CD4-positive, alpha-beta memory T cell (primary cell): Measurements from ENCODE around the gene PIP4K2A. TPM values are rescaled to one million over a fixed set of nuclear protein-coding genes. Genes with fewer than 3 reads are reported as not detected.

ENCODE experiments used
- CTCF ChIA-PET: fragments of 350-600 bp; sonication (Branson Sonifier 250); formaldehyde crosslinking; loops from one replicate; lab custom pipeline; 2021; ENCODE audit warnings: inconsistent platforms; ENCODE audit not compliant: partially characterized antibody; lab: Charles Lee
- POLR2A ChIA-PET: fragments of 350-600 bp; sonication (Branson Sonifier 250); formaldehyde crosslinking; loops from one replicate; lab custom pipeline; 2021; ENCODE audit not compliant: partially characterized antibody; lab: Charles Lee
- DNase-seq, 5 donors: peaks; one replicate each; pipeline versions ENCODE4 v3.0.0 to v3.0.0-alpha.2; 2020 to 2022; ENCODE audit warnings: mixed read lengths in 1 of 5
- H3K27ac ChIP-seq: one replicate; pipeline ENCODE4 v1.7.0; 2013; ENCODE audit warnings: low read depth, low read length
- H3K27me3 ChIP-seq: 2 replicates; pipeline ENCODE4 v1.7.0; 2013; ENCODE audit warnings: mild to moderate bottlenecking, low read length, moderate library complexity; ENCODE audit not compliant: insufficient read depth
- H3K36me3 ChIP-seq: 2 replicates; pipeline ENCODE4 v1.7.0; 2013; ENCODE audit warnings: mild to moderate bottlenecking, low read length, moderate library complexity; ENCODE audit not compliant: insufficient read depth
- H3K4me1 ChIP-seq: 2 replicates; pipeline ENCODE4 v1.7.0; 2013; ENCODE audit warnings: mild to moderate bottlenecking, low read length, moderate library complexity; ENCODE audit not compliant: insufficient read depth
- H3K4me3 ChIP-seq, 2 donors: one replicate each; pipeline ENCODE4 v1.7.0; 2013; ENCODE audit warnings: low read length in 2 of 2, mild to moderate bottlenecking in 1 of 2
- H3K9me3 ChIP-seq, 2 donors: one replicate each; pipeline ENCODE4 v1.7.0; 2013; ENCODE audit warnings: low read length in 2 of 2, control low read depth in 1 of 2; ENCODE audit not compliant: control insufficient read depth in 1 of 2
- H3K27ac Mint-ChIP-seq, 7 donors: one replicate each; pipeline ENCODE4 v1.8.0; 2020 to 2021; ENCODE audit warnings: mixed read lengths in 7 of 7, mild to moderate bottlenecking in 6 of 7, inconsistent platforms in 3 of 7, moderate library complexity in 3 of 7
- H3K27me3 Mint-ChIP-seq, 2 donors: one replicate each; pipeline ENCODE4 v1.8.0; 2020 to 2021; ENCODE audit warnings: mixed read lengths in 2 of 2
- H3K36me3 Mint-ChIP-seq, 2 donors: one replicate each; pipeline ENCODE4 v1.8.0; 2020 to 2021; ENCODE audit warnings: mixed read lengths in 2 of 2, inconsistent platforms in 1 of 2, mild to moderate bottlenecking in 1 of 2
- H3K4me1 Mint-ChIP-seq, 4 donors: one replicate each; pipeline ENCODE4 v1.8.0; 2020 to 2021; ENCODE audit warnings: mixed read lengths in 4 of 4, mild to moderate bottlenecking in 1 of 4
- H3K4me3 Mint-ChIP-seq, 8 donors: one replicate each; pipeline ENCODE4 v1.8.0; 2020 to 2021; ENCODE audit warnings: mixed read lengths in 8 of 8, mild to moderate bottlenecking in 7 of 8, moderate library complexity in 6 of 8, inconsistent platforms in 3 of 8
- H3K9me3 Mint-ChIP-seq, 8 donors: one replicate each; pipeline ENCODE4 v1.8.0; 2020 to 2021; ENCODE audit warnings: mixed read lengths in 8 of 8, mild to moderate bottlenecking in 5 of 8, inconsistent platforms in 3 of 8, moderate library complexity in 1 of 8
- intact Hi-C: fragments of 100-400 bp; cut with micrococcal nuclease; formaldehyde crosslinking; loops from one replicate; pipeline ENCODE4 v1.15.1; 2023
- polyA plus RNA-seq, 2 donors: library from polyadenylated mRNA; unstranded; fragments of 300-500 nt; fragmentation: Illumina TruSeq; gene quantifications; one replicate each; pipeline ENCODE4 v1.2.3, GENCODE V29; 2021
- total RNA-seq, 2 experiments: library from RNA; stranded (reverse); gene quantifications; one replicate each; pipeline ENCODE4 v1.2.3, GENCODE V29; 2021

PIP4K2A gene
- total and polyA plus RNA-seq, 4 experiments from 2014 or later: 33.4 to 179 (median 129) TPM

- intact Hi-C loops: no loop called here
- Mint-ChIP-seq H3K4me3 (peak overlapping the region in 4 of 8 donors; percentile 1 to 54 (median 30)), H3K27me3 (peaks cover 1 to 11% of the 10 kb centered on the region in 2 donors), H3K9me3 (peaks cover 0 to 4% (median 0%) of the 10 kb centered on the region in 8 donors), H3K4me1 (peaks cover 13 to 25% (median 17%) of the 10 kb centered on the region in 4 donors), H3K27ac (peak overlapping the region in 2 of 7 donors; percentile 3 to 61), H3K36me3 (no peaks in the 10 kb centered on the region)
- no peaks in the 10 kb centered on the region for H3K36me3 ChIP-seq
- CTCF ChIA-PET: no interaction called here
- no peaks in the 10 kb centered on the region for H3K27me3 ChIP-seq
- H3K27ac ChIP-seq: no peak overlapping the region
- H3K4me1 ChIP-seq: peaks cover 16% of the 10 kb centered on the region
- POLR2A ChIA-PET: interaction anchor here (1.1 to 1.2 kb wide), 2 partner anchors 13 to 55 kb away, joined by 3 to 4 read pairs; no protein-coding TSS in a partner anchor
- no peaks in the 10 kb centered on the region for H3K9me3 ChIP-seq
- DNase-seq: peak; percentile 36 to 58 (median 51)
- H3K4me3 ChIP-seq: peak overlapping the region in 1 of 2 donors; percentile 7
These were observed 222.3 kb downstream of the PIP4K2A start for GRCh38 chr10:22491931-22492615.

DNA sequence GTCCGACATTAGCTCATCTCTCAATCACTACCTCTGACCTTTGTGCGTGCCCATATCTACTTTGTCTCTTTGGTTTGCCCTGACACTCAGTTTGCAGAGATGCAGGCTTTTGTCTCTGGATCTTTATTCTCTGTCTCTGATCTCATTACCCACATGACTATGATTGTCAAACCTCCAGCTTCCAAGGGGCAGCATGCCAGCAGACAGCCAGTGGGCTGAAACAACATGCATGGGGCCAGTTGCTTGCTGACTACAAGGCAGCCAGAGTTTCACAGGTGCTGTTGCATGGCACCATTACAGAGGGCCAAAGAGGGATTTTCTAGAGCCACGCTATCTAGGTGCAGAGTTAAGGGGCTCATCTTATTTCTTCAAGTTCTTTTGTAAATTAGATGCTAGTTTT lies 222.9 kb downstream of the PIP4K2A start:
- H3K27ac ChIP-seq: no peak overlapping the region
- POLR2A ChIA-PET: interaction anchor here (1.1 kb wide), 1 partner anchor 55 kb away, joined by 4 read pairs; no protein-coding TSS in a partner anchor
- H3K36me3 ChIP-seq: no peaks in the 10 kb centered on the region
- peaks cover 13 to 25% (median 17%) of the 10 kb centered on the region in 4 donors for H3K4me1 Mint-ChIP-seq
- peak overlapping the region in 3 of 8 donors; percentile 30 to 62 (median 40) for H3K4me3 Mint-ChIP-seq
- peaks cover 0 to 4% (median 0%) of the 10 kb centered on the region in 8 donors for H3K9me3 Mint-ChIP-seq
- no peak for DNase-seq
- no peaks in the 10 kb centered on the region for H3K36me3 Mint-ChIP-seq
- no peaks in the 10 kb centered on the region for H3K9me3 ChIP-seq
- H3K27me3 Mint-ChIP-seq: peaks cover 1 to 12% of the 10 kb centered on the region in 2 donors
- H3K4me3 ChIP-seq: no peak overlapping the region
- peaks cover 16% of the 10 kb centered on the region for H3K4me1 ChIP-seq
- CTCF ChIA-PET: no interaction called here
- H3K27me3 ChIP-seq: no peaks in the 10 kb centered on the region
- intact Hi-C loops: no loop called here
- H3K27ac Mint-ChIP-seq: no peak overlapping the region

DNA sequence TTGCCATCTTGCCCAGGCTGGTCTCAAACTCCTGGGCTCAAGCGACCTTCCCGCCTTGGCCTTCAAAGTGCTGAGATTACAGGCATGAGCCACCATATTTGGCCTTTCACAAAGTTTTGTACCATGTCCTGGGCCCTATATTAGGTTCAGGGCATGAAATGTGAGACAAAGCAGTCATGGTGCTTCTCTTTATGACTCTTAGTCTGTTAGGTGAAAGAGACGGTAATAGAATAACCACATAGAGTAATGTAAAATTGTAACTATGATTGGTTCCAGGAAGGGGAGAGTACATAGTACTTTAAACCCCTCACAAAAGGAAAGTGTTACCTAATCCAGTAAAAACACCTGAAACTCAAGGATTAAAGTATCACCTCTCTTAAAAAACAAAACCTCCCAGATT lies 224.4 kb downstream of the PIP4K2A start:
- H3K9me3 ChIP-seq: no peaks in the 10 kb centered on the region
- Mint-ChIP-seq H3K4me1 (peaks cover 13 to 25% (median 18%) of the 10 kb centered on the region in 4 donors), H3K27ac (no peak overlapping the region), H3K4me3 (no peak overlapping the region), H3K36me3 (no peaks in the 10 kb centered on the region), H3K27me3 (peaks cover 1 to 9% of the 10 kb centered on the region in 2 donors), H3K9me3 (peaks cover 0 to 4% (median 0%) of the 10 kb centered on the region in 8 donors)
- POLR2A ChIA-PET: no interaction called here
- H3K27me3 ChIP-seq: no peaks in the 10 kb centered on the region
- intact Hi-C loops: no loop called here
- CTCF ChIA-PET: no interaction called here
- no peak overlapping the region for H3K27ac ChIP-seq
- no peak for DNase-seq
- peaks cover 16% of the 10 kb centered on the region for H3K4me1 ChIP-seq
- no peaks in the 10 kb centered on the region for H3K36me3 ChIP-seq
- H3K4me3 ChIP-seq: no peak overlapping the region

DNA sequence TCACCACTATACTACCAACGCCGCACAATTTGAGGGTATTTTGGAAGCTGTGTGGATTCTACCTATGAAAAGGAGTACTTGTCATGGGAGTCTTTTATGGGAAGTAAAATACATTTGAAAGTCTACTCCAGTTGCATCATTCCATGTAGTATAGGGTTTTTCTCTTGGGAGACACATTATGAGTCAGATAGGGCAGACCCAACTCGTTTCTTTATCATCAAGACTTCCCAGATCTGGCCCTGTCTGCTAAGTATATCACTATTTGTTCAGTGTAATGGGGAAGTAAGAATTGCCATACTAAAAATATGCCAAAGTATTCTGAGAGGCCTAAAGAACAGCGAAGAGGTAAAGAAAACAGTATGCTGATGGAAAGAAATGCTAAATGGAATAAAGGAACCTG lies 224.9 kb downstream of the PIP4K2A start:
- Histone ChIP-seq H3K27me3 (no peaks in the 10 kb centered on the region), H3K4me3 (no peak overlapping the region), H3K9me3 (no peaks in the 10 kb centered on the region), H3K27ac (no peak overlapping the region), H3K36me3 (no peaks in the 10 kb centered on the region), H3K4me1 (peaks cover 16% of the 10 kb centered on the region)
- H3K9me3 Mint-ChIP-seq: peaks cover 0 to 4% (median 0%) of the 10 kb centered on the region in 8 donors
- ChIA-PET CTCF (no interaction called here), POLR2A (no interaction called here)
- no peak for DNase-seq
- no peak overlapping the region for H3K27ac Mint-ChIP-seq
- H3K4me3 Mint-ChIP-seq: no peak overlapping the region
- H3K4me1 Mint-ChIP-seq: peaks cover 13 to 25% (median 18%) of the 10 kb centered on the region in 4 donors
- intact Hi-C loops: no loop called here
- peaks cover 1 to 9% of the 10 kb centered on the region in 2 donors for H3K27me3 Mint-ChIP-seq
- no peaks in the 10 kb centered on the region for H3K36me3 Mint-ChIP-seq

GRCh38 chr10:22486431-22486830 lies 227.9 kb downstream of the PIP4K2A start:
- H3K36me3 ChIP-seq: no peaks in the 10 kb centered on the region
- no peaks in the 10 kb centered on the region for H3K9me3 ChIP-seq
- no peak overlapping the region for H3K27ac Mint-ChIP-seq
- no peaks in the 10 kb centered on the region for H3K36me3 Mint-ChIP-seq
- H3K27me3 Mint-ChIP-seq: peaks cover 1 to 13% of the 10 kb centered on the region in 2 donors
- DNase-seq: no peak
- peaks cover 0 to 4% (median 0%) of the 10 kb centered on the region in 8 donors for H3K9me3 Mint-ChIP-seq
- intact Hi-C loops: no loop called here
- H3K27ac ChIP-seq: no peak overlapping the region
- H3K4me1 ChIP-seq: peaks cover 4% of the 10 kb centered on the region
- peaks cover 9 to 19% (median 13%) of the 10 kb centered on the region in 4 donors for H3K4me1 Mint-ChIP-seq
- ChIA-PET CTCF (interaction anchor here (0.6 kb wide), 1 partner anchor 242 kb away, joined by 3 read pairs; no protein-coding TSS in a partner anchor), POLR2A (no interaction called here)
- H3K4me3 Mint-ChIP-seq: no peak overlapping the region
- H3K27me3 ChIP-seq: no peaks in the 10 kb centered on the region
- H3K4me3 ChIP-seq: no peak overlapping the region

Other genes with a start within 250 kb of the PIP4K2A start
- gene ARMC3, start 213.5 kb upstream of the PIP4K2A start, total RNA-seq: not detected
- not detected for gene ARMC3, start 213.5 kb upstream of the PIP4K2A start, polyA plus RNA-seq